K562 (cell line): ENCODE results near the gene TBX10. TPM values are rescaled to one million over a fixed set of nuclear protein-coding genes. Genes with fewer than 3 reads are reported as not detected.
A peak's percentile ranks its signal among the peaks of the same experiment; 100 is the strongest.

Experiments
- ARID1B ChIP-seq: fragments of 450-650 bp; IDR thresholded peaks from 2 replicates; pipeline ENCODE4 v1.6.1; 2016; ENCODE audit warnings: antibody characterized with exemption, mild to moderate bottlenecking, inconsistent platforms
- FOXP1 ChIP-seq: sonication (generic); formaldehyde crosslinking; IDR thresholded peaks from 2 replicates; pipeline ENCODE4 v1.8.0; 2022; ENCODE audit warnings: mild to moderate bottlenecking, missing genetic modification reagents
- JUNB ChIP-seq: fragments of 450-650 bp; formaldehyde crosslinking; conservative IDR thresholded peaks from 2 replicates; pipeline ENCODE4 v1.4.0; 2020; ENCODE audit warnings: mild to moderate bottlenecking
- NCOR1 ChIP-seq: fragments of 450-650 bp; IDR thresholded peaks from 2 replicates; pipeline ENCODE4 v1.6.1; 2016; ENCODE audit warnings: mild to moderate bottlenecking, moderate library complexity
- NFYB ChIP-seq: IDR thresholded peaks from 2 replicates; pipeline ENCODE4 v1.6.1; 2011; ENCODE audit warnings: mild to moderate bottlenecking, moderate library complexity; ENCODE audit not compliant: insufficient read length; ENCODE audit errors: extremely low read depth
- NONO ChIP-seq, 2 experiments: fragments of 200-400 bp in 1 of 2; fragments of 450-650 bp in 1 of 2; formaldehyde crosslinking in 1 of 2; IDR thresholded peaks; 2 replicates each; pipeline ENCODE4 v1.6.1; 2017; ENCODE audit warnings: low read depth in 2 of 2, mild to moderate bottlenecking in 2 of 2, moderate library complexity in 2 of 2, low read length in 1 of 2
- POLR2AphosphoS2 ChIP-seq: IDR thresholded peaks from 2 replicates; pipeline ENCODE4 v1.6.1; 2012; ENCODE audit warnings: low read length, improper control_type of control experiment
- POLR3G ChIP-seq: IDR thresholded peaks from 2 replicates; pipeline ENCODE4 v1.6.1; 2011; ENCODE audit not compliant: insufficient read length, insufficient replicate concordance; ENCODE audit errors: extremely low read depth
- RBBP5 ChIP-seq: fragments of 200-600 bp; sonication (generic); IDR thresholded peaks from 2 replicates; pipeline ENCODE4 v1.6.1; 2012; ENCODE audit warnings: borderline replicate concordance, mild to moderate bottlenecking, low read length, control low read depth, inconsistent platforms; ENCODE audit not compliant: insufficient read depth, poor library complexity, severe bottlenecking
- STAT5B ChIP-seq: fragments of 250-450 bp; sonication (Bioruptor Pico); IDR thresholded peaks from 2 replicates; pipeline ENCODE4 v1.8.0; 2021; ENCODE audit warnings: mild to moderate bottlenecking, inconsistent platforms
- TBP ChIP-seq: optimal IDR thresholded peaks from 2 replicates; pipeline ENCODE3; 2011; ENCODE audit warnings: low read depth, low read length, improper control_type of control experiment
- TCF3 ChIP-seq: sonication (generic); formaldehyde crosslinking; IDR thresholded peaks from 2 replicates; pipeline ENCODE4 v1.4.0; 2020; ENCODE audit warnings: mild to moderate bottlenecking, missing genetic modification reagents
- ZNF146 ChIP-seq: IDR thresholded peaks from one replicate; pipeline ENCODE4 v1.6.1; 2018; ENCODE audit warnings: missing compliant biosample characterization; ENCODE audit not compliant: unreplicated experiment
- ZNF274 ChIP-seq: IDR thresholded peaks from 2 replicates; pipeline ENCODE4 v1.6.1; 2011; ENCODE audit warnings: low read depth, mild to moderate bottlenecking, low read length, moderate library complexity, borderline replicate concordance
- polyA plus RNA-seq, 8 experiments: library from polyadenylated mRNA; depleted of rRNA in 4 of 8; stranded (reverse) in 5 of 8; unstranded in 3 of 8; fragments of >200 nt; fragmentation: Nextera tagmentation in 2 of 8; fragmentation: Illumina TruSeq in 1 of 8; extraction: Ambion mirVana in 2 of 8; extraction: Trizol in 1 of 8; gene quantifications; 2 replicates each; pipeline versions ENCODE4 v1.2.1 to v1.2.3, GENCODE V29; 2011 to 2014; ENCODE audit warnings: inconsistent platforms in 1 of 8, missing spikeins in 1 of 8
- total RNA-seq, 7 experiments: library from RNA; depleted of rRNA in 6 of 7; stranded (reverse); fragments of >200 nt in 6 of 7; fragmentation: Illumina TruSeq in 2 of 7; extraction: Trizol in 2 of 7; gene quantifications; 2 replicates each; pipeline versions ENCODE4 v1.2.1 to v1.2.3, GENCODE V29; 2011 to 2021; ENCODE audit warnings: low replicate concordance in 1 of 7
- TF ChIP-seq, protein P1 (sequence below): fragments of 450-650 bp; formaldehyde crosslinking; IDR thresholded peaks from 2 replicates; pipeline ENCODE4 v1.4.0; 2020; ENCODE audit warnings: mild to moderate bottlenecking
- TF ChIP-seq, protein P2 (sequence below), 2 experiments: fragments of 450-650 bp; IDR thresholded peaks; 2 replicates each; pipeline ENCODE4 v1.6.1; 2018; ENCODE audit warnings: mild to moderate bottlenecking in 2 of 2, low read depth in 1 of 2; ENCODE audit not compliant: partially characterized antibody in 2 of 2
- TF ChIP-seq, protein P3 (sequence below), 2 experiments: IDR thresholded peaks in 1 of 2; conservative IDR thresholded peaks in 1 of 2; 2 replicates each; pipeline ENCODE4 v1.6.1; 2016; ENCODE audit warnings: low read depth in 2 of 2, mild to moderate bottlenecking in 1 of 2, missing compliant biosample characterization in 1 of 2, missing genetic modification characterization in 1 of 2, moderate library complexity in 1 of 2
- TF ChIP-seq, protein P4 (sequence below): IDR thresholded peaks from 3 replicates; pipeline ENCODE4 v1.6.1; 2011; ENCODE audit warnings: borderline replicate concordance, mild to moderate bottlenecking; ENCODE audit not compliant: insufficient read length, insufficient read depth

The TBX10 gene
- total and polyA plus RNA-seq, 9 of the 15 experiments (the other 6 are each of a cell fraction or from before 2014, with no cell fraction given): not detected

DNA sequence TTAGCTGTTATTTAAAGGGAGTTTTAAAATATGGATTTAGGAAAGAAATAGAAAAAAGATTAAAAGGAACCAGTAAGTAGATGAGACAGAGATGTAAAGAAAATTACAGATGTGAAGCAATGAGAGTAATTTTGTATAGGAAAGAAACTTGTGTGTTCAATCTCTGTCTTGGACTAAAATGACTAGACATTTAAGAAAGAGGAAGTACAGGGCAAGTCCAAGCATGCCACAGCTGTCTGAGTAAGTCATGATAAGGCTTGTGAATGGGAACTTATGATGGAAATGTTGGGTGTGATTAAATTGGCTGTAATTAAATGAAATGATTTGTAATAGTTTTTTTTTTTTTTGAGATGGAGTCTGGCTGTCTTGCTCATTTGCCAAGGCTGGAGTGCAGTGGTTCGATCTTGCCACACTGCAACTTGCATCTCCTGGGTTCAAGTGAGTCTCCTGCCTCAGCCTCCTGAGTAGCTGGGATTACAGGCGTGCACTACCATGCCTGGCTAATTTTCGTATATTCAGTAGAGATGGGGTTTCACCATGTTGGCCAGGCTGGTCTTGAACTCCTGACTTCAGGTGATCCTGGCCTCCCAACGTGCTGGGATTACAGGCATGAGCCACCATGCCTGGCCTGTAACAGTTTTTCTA, 16.8 kb upstream of the TBX10 start (continued):
- no peak for TF ChIP-seq POLR2AphosphoS2
- TF ChIP-seq, protein P1, sequence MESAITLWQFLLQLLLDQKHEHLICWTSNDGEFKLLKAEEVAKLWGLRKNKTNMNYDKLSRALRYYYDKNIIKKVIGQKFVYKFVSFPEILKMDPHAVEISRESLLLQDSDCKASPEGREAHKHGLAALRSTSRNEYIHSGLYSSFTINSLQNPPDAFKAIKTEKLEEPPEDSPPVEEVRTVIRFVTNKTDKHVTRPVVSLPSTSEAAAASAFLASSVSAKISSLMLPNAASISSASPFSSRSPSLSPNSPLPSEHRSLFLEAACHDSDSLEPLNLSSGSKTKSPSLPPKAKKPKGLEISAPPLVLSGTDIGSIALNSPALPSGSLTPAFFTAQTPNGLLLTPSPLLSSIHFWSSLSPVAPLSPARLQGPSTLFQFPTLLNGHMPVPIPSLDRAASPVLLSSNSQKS (CRISPR knock-in tag): no peak
- no peak for TF ChIP-seq FOXP1 (CRISPR knock-in tag)
- TF ChIP-seq TCF3 (CRISPR knock-in tag): peak; percentile 77
- TF ChIP-seq ARID1B: peak; percentile 83
- no peak for TF ChIP-seq ZNF146 (CRISPR knock-in tag)
- TF ChIP-seq JUNB (CRISPR knock-in tag): no peak
- no peak for TF ChIP-seq TBP
- no peak for TF ChIP-seq POLR3G
- TF ChIP-seq NFYB: no peak
- peak; percentile 53; the same call in 1 of the 2 replicates for TF ChIP-seq NCOR1
- TF ChIP-seq, protein P2, sequence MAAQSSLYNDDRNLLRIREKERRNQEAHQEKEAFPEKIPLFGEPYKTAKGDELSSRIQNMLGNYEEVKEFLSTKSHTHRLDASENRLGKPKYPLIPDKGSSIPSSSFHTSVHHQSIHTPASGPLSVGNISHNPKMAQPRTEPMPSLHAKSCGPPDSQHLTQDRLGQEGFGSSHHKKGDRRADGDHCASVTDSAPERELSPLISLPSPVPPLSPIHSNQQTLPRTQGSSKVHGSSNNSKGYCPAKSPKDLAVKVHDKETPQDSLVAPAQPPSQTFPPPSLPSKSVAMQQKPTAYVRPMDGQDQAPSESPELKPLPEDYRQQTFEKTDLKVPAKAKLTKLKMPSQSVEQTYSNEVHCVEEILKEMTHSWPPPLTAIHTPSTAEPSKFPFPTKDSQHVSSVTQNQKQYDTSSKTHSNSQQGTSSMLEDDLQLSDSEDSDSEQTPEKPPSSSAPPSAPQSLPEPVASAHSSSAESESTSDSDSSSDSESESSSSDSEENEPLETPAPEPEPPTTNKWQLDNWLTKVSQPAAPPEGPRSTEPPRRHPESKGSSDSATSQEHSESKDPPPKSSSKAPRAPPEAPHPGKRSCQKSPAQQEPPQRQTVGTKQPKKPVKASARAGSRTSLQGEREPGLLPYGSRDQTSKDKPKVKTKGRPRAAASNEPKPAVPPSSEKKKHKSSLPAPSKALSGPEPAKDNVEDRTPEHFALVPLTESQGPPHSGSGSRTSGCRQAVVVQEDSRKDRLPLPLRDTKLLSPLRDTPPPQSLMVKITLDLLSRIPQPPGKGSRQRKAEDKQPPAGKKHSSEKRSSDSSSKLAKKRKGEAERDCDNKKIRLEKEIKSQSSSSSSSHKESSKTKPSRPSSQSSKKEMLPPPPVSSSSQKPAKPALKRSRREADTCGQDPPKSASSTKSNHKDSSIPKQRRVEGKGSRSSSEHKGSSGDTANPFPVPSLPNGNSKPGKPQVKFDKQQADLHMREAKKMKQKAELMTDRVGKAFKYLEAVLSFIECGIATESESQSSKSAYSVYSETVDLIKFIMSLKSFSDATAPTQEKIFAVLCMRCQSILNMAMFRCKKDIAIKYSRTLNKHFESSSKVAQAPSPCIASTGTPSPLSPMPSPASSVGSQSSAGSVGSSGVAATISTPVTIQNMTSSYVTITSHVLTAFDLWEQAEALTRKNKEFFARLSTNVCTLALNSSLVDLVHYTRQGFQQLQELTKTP (IDR thresholded peaks at IDR 0.05; ENCODE audit: low read depth in 1 of 2, partially characterized antibody in 2 of 2): peak in 1 of 2 experiments; percentile 27
- TF ChIP-seq, protein P3, sequence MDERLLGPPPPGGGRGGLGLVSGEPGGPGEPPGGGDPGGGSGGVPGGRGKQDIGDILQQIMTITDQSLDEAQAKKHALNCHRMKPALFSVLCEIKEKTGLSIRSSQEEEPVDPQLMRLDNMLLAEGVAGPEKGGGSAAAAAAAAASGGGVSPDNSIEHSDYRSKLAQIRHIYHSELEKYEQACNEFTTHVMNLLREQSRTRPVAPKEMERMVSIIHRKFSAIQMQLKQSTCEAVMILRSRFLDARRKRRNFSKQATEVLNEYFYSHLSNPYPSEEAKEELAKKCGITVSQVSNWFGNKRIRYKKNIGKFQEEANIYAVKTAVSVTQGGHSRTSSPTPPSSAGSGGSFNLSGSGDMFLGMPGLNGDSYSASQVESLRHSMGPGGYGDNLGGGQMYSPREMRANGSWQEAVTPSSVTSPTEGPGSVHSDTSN (CRISPR knock-in tag; IDR thresholded peaks at IDR 0.05; ENCODE audit: low read depth): no peak
- TF ChIP-seq, protein P3 (tag; conservative IDR thresholded peaks at IDR 0.05; ENCODE audit: low read depth): no peak; the same call in 1 of the 2 replicates
- no peak for TF ChIP-seq RBBP5
- no peak for TF ChIP-seq STAT5B (CRISPR knock-in tag)
- TF ChIP-seq ZNF274: no peak
- TF ChIP-seq NONO (IDR thresholded peaks at IDR 0.05; ENCODE audit: low read depth in 2 of 2, low read length in 1 of 2): no peak
- TF ChIP-seq, protein P4, sequence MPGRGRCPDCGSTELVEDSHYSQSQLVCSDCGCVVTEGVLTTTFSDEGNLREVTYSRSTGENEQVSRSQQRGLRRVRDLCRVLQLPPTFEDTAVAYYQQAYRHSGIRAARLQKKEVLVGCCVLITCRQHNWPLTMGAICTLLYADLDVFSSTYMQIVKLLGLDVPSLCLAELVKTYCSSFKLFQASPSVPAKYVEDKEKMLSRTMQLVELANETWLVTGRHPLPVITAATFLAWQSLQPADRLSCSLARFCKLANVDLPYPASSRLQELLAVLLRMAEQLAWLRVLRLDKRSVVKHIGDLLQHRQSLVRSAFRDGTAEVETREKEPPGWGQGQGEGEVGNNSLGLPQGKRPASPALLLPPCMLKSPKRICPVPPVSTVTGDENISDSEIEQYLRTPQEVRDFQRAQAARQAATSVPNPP: no peak
